WTC11 (cell line): Measurements from ENCODE around the gene MFSD2A.

Experiments used
- CTCF ChIP-seq: fragments of 200-600 bp; IDR thresholded peaks from 2 replicates; pipeline ENCODE4 v1.8.0; 2022; ENCODE audit warnings: antibody characterized with exemption
- NFYB ChIP-seq: sonication (generic); formaldehyde crosslinking; conservative IDR thresholded peaks from 2 replicates; pipeline ENCODE4 v1.8.0; 2022; ENCODE audit warnings: low read depth, missing genetic modification reagents
- SMAD4 ChIP-seq: sonication (generic); formaldehyde crosslinking; IDR thresholded peaks from 2 replicates; pipeline ENCODE4 v1.8.0; 2022; ENCODE audit warnings: mild to moderate bottlenecking, missing genetic modification reagents
- TF ChIP-seq, protein P1 (sequence below): fragments of 250-450 bp; sonication (Bioruptor Pico); IDR thresholded peaks from 2 replicates; pipeline ENCODE4 v2.1.2; 2022; ENCODE audit warnings: mild to moderate bottlenecking, moderate library complexity

DNA sequence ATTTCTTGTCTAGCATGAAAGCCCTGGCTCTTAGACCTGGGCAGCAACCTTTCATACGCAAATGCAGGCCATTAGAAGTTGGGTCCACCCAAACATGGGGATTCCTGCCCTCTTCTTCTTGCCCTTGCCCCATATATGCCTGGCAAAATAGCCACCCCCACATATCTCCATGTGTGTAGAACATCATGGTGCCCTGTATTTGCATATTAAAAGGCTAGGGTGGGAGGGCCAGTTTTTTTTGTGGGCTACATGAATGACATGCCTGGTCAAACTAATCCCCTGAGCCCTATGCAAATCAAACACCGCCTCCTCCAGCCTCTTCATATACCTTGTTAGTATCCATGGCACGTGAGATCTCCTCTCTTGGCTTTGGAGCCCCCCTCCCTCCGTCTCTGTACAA lies 24.7 kb downstream of the MFSD2A start:
- TF ChIP-seq CTCF (no peak), NFYB (CRISPR knock-in tag) (no peak), SMAD4 (CRISPR knock-in tag) (no peak)
- TF ChIP-seq, protein P1, sequence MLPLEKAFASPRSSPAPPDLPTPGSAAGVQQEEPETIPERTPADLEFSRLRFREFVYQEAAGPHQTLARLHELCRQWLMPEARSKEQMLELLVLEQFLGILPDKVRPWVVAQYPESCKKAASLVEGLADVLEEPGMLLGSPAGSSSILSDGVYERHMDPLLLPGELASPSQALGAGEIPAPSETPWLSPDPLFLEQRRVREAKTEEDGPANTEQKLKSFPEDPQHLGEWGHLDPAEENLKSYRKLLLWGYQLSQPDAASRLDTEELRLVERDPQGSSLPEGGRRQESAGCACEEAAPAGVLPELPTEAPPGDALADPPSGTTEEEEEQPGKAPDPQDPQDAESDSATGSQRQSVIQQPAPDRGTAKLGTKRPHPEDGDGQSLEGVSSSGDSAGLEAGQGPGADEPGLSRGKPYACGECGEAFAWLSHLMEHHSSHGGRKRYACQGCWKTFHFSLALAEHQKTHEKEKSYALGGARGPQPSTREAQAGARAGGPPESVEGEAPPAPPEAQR (CRISPR knock-in tag) = no peak
